Neutrophil (primary cell): ENCODE results near the gene NTM.

ENCODE experiments used
- H3K27ac ChIP-seq: fragments of 200-600 bp; sonication (generic); 2 replicates; pipeline ENCODE4 v1.5.1; 2016; ENCODE audit warnings: mild to moderate bottlenecking, moderate library complexity
- H3K27me3 ChIP-seq: fragments of 200-600 bp; sonication (generic); 2 replicates; pipeline ENCODE4 v1.6.0; 2016; ENCODE audit warnings: mild to moderate bottlenecking
- H3K36me3 ChIP-seq: fragments of 200-600 bp; sonication (generic); 2 replicates; pipeline ENCODE4 v1.5.1; 2017
- H3K4me1 ChIP-seq, 2 experiments: fragments of 200-600 bp in 1 of 2; sonication (generic) in 1 of 2; 1 replicate in 1 of 2; 2 replicates in 1 of 2; pipeline versions ENCODE4 v1.5.1 to v1.6.1; 2013 to 2016; ENCODE audit warnings: low read depth in 1 of 2, low read length in 1 of 2, mild to moderate bottlenecking in 1 of 2, moderate library complexity in 1 of 2; ENCODE audit not compliant: control insufficient read depth in 1 of 2, insufficient read depth in 1 of 2
- H3K4me3 ChIP-seq, 2 experiments: fragments of 200-600 bp in 1 of 2; sonication (generic) in 1 of 2; 1 replicate in 1 of 2; 2 replicates in 1 of 2; pipeline ENCODE4 v1.5.1; 2013 to 2016; ENCODE audit warnings: low read depth in 1 of 2, low read length in 1 of 2, mild to moderate bottlenecking in 1 of 2, moderate library complexity in 1 of 2
- H3K9me3 ChIP-seq: fragments of 200-600 bp; sonication (generic); 2 replicates; pipeline ENCODE4 v1.5.1; 2016
- CTCF ChIP-seq: fragments of 200-600 bp; sonication (generic); IDR thresholded peaks from 2 replicates; pipeline ENCODE4 v1.5.1; 2016; ENCODE audit warnings: antibody characterized with exemption

Gene NTM

GRCh38 chr11:131549099-131549498, 178.7 kb downstream of the NTM start:
- no peaks in the 10 kb centered on the region for H3K4me1 ChIP-seq
- no peak overlapping the region for H3K4me3 ChIP-seq
- TF ChIP-seq CTCF = no peak
- H3K27ac ChIP-seq = no peak overlapping the region
- no peaks in the 10 kb centered on the region for H3K36me3 ChIP-seq
- H3K27me3 ChIP-seq = peaks cover 23% of the 10 kb centered on the region
- no peaks in the 10 kb centered on the region for H3K9me3 ChIP-seq

GRCh38 chr11:131549770-131550169, 179.4 kb downstream of the NTM start:
- Histone ChIP-seq H3K4me3 (no peak overlapping the region), H3K27me3 (peaks cover 18% of the 10 kb centered on the region), H3K36me3 (no peaks in the 10 kb centered on the region), H3K27ac (no peak overlapping the region), H3K4me1 (no peaks in the 10 kb centered on the region), H3K9me3 (no peaks in the 10 kb centered on the region)
- no peak for TF ChIP-seq CTCF

GRCh38 chr11:131560287-131560686, 189.9 kb downstream of the NTM start:
- H3K9me3 ChIP-seq = no peaks in the 10 kb centered on the region
- H3K27me3 ChIP-seq = peaks cover 5% of the 10 kb centered on the region
- no peak overlapping the region for H3K27ac ChIP-seq
- no peak for TF ChIP-seq CTCF
- H3K36me3 ChIP-seq = no peaks in the 10 kb centered on the region
- no peaks in the 10 kb centered on the region for H3K4me1 ChIP-seq
- H3K4me3 ChIP-seq = no peak overlapping the region

- H3K36me3 ChIP-seq = no peaks in the 10 kb centered on the region
- H3K4me1 ChIP-seq = no peaks in the 10 kb centered on the region
- H3K27me3 ChIP-seq = peaks cover 6% of the 10 kb centered on the region
- TF ChIP-seq CTCF = no peak
- H3K27ac ChIP-seq = no peak overlapping the region
- H3K9me3 ChIP-seq = no peaks in the 10 kb centered on the region
- no peak overlapping the region for H3K4me3 ChIP-seq
Observed at GRCh38 chr11:131561501-131561900, 191.1 kb downstream of the NTM start.

- TF ChIP-seq CTCF = no peak
- Histone ChIP-seq H3K4me1 (no peaks in the 10 kb centered on the region), H3K27me3 (peaks cover 11% of the 10 kb centered on the region), H3K27ac (no peak overlapping the region), H3K9me3 (no peaks in the 10 kb centered on the region), H3K4me3 (no peak overlapping the region), H3K36me3 (no peaks in the 10 kb centered on the region)
Observed at GRCh38 chr11:131561972-131562371, 191.6 kb downstream of the NTM start.

GRCh38 chr11:131568318-131568717, 197.9 kb downstream of the NTM start:
- Histone ChIP-seq H3K27ac (no peak overlapping the region), H3K4me1 (no peaks in the 10 kb centered on the region), H3K27me3 (peaks cover 5% of the 10 kb centered on the region), H3K9me3 (no peaks in the 10 kb centered on the region), H3K36me3 (no peaks in the 10 kb centered on the region), H3K4me3 (no peak overlapping the region)
- TF ChIP-seq CTCF = no peak
